NCI-H2227 treated with DMSO at 0.1 percent for 48 hours (cell line): ENCODE measurements around the gene CNOT6.

Experiments
- DNase-seq: peaks from one replicate; lab custom pipeline; 2025; lab: John Stamatoyannopoulos, UW

The CNOT6 gene

GRCh38 chr5:180619563-180619915, 125.4 kb downstream of the CNOT6 start:
- no peak for DNase-seq

- DNase-seq, result no peak
Observed at GRCh38 chr5:180620014-180620413, 125.8 kb downstream of the CNOT6 start.

DNA sequence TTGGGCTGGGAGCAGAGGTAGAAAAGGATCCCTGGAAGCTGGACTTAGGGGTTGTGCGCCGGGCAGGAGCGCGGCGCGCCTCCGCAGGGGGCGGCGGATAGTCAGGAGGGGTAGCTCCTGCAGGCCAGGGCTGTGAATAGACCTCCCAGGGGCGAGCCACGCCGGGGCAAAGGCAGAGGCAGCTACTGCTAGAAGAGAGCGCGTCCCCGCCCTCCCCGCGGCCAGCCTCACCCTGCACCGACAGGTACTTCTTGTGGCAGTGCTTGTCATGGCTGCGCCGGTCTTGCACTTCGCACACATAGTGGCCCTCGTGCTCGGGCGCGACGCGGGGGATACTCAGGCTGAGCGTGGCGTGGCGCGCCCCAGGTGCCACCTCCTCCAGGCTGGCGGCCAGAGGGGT, 127.1 kb downstream of the CNOT6 start:
- DNase-seq, result no peak

DNA sequence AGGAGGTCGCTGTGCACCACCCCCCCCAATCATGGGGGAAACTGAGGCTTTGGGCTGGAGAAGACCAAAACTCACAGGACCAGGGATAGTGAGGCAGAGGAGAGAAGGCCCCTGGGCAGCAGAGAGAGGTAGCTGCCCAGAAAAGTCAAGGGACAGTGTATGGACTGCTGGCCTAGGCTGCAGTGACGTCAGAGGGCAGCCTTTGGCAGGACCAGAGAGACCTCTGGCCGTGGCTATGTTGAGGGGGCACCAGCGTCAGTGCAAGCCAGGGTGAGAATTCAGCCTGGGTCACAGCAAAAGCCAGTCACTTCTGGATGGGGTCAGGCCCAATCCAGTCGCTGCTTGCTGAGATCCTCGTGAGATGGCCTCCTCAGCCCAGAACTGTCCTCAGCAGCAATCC, 128.7 kb downstream of the CNOT6 start:
- no peak for DNase-seq

GRCh38 chr5:180623411-180623834, 129.2 kb downstream of the CNOT6 start:
- DNase-seq, result no peak

GRCh38 chr5:180623844-180624243, 129.7 kb downstream of the CNOT6 start:
- no peak for DNase-seq

DNA sequence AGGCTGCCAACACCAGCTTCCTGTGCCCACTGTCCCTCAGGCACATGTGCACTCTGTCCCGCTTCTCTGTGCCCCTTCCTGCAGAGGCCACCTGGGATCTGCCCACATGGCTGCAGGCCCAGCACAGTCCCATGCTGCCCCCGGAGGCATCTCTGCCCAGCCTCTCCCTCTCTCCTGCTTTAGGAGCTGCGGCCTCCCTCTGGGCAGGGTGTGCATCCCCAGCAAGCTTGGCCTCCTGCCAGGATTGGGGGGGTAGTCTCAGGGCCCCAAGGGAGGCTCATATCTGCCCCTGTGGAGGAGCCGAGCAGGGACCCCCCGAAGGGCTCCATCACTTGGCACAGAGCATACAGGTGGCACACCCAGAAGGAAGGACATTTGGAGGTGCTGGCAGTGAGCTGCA, 130.4 kb downstream of the CNOT6 start:
- DNase-seq, result no peak

GRCh38 chr5:180625125-180625790, 131.1 kb downstream of the CNOT6 start:
- DNase-seq, result no peak

- DNase-seq, result no peak
Observed at GRCh38 chr5:180625791-180626660, 131.8 kb downstream of the CNOT6 start.

- no peak for DNase-seq
Observed at GRCh38 chr5:180626661-180627385, 132.6 kb downstream of the CNOT6 start.

DNA sequence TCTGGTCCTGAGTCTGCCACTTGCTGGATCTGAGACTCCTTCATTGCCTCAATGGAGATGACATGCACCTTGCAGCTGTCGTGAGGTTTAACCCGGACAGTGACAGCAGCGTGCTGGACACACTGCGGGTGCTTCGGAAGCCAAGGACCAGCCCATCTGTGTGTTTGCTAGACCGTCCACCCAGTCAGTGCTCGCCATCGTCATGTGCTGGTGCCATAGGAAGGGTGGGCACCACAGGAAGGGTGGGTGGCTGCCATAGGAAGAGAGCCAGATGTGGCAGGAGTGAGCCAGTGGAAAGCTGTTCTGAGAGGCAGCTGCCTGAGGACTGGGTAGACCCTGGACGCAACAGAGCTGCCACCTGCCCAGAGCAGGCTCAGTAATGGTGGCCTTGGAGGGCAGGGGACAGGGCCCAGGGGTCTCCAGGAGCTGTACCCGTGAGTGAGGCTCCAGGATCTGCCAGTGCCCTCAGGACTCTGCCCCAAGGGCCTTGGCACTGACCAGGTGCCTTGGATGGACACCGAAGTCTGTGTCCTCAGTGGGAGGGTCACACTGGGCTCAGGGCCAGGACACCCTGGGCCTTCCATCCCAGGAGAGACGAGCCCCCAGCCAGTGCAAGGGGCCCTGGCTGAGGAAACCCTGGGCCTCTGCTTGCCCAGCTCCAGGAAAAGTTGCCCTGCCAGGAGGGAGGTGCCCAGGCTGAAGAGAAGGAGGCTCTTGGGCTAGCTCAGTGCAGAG, 133.4 kb downstream of the CNOT6 start:
- no peak for DNase-seq
